HEK293 (cell line): ENCODE measurements around the gene CCSER1.

Source experiments
- YY1 ChIP-seq: fragments of 450-650 bp; formaldehyde crosslinking; IDR thresholded peaks from 2 replicates; pipeline ENCODE4 v1.5.1; 2018; ENCODE audit warnings: missing biosample characterization, missing genetic modification characterization
- ZNF184 ChIP-seq: fragments of 450-650 bp; IDR thresholded peaks from 2 replicates; pipeline ENCODE4 v1.5.1; 2018; ENCODE audit warnings: missing biosample characterization, mild to moderate bottlenecking, missing genetic modification characterization
- ZNF248 ChIP-seq: fragments of 450-650 bp; formaldehyde crosslinking; IDR thresholded peaks from 2 replicates; pipeline ENCODE4 v1.5.1; 2017; ENCODE audit warnings: missing biosample characterization, missing genetic modification characterization
- ZNF302 ChIP-seq: fragments of 450-650 bp; formaldehyde crosslinking; IDR thresholded peaks from 2 replicates; pipeline ENCODE4 v1.5.1; 2016; ENCODE audit warnings: missing biosample characterization, missing genetic modification characterization, low read depth
- ZNF335 ChIP-seq: fragments of 450-650 bp; formaldehyde crosslinking; conservative IDR thresholded peaks from 2 replicates; pipeline ENCODE4 v1.5.1; 2016; ENCODE audit warnings: missing biosample characterization, missing genetic modification characterization
- TF ChIP-seq, protein P1 (sequence below): fragments of 450-650 bp; formaldehyde crosslinking; IDR thresholded peaks from 2 replicates; pipeline ENCODE4 v1.5.1; 2016; ENCODE audit warnings: missing biosample characterization, missing genetic modification characterization

DNA sequence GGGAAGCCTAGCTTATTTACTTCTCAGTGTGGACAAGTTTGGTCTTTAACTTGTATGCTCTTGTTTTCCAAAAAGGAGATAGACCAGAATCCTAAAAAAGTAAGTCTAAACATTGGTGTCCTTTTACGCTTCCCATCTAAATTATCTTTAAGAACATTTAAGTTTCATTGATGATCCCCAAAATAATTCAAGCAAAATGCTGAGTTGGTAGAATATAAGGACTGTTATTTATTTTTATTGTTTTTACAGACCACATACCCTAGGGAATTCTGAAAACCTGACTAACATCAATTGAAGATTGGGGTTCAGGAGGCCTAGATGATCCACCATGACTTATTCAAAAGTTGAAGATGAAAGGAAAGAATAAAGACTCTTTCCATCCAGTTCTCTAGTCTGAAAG is 653.0 kb downstream of the CCSER1 start:
- TF ChIP-seq ZNF248, result no peak
- no peak for TF ChIP-seq ZNF302
- TF ChIP-seq, protein P1, sequence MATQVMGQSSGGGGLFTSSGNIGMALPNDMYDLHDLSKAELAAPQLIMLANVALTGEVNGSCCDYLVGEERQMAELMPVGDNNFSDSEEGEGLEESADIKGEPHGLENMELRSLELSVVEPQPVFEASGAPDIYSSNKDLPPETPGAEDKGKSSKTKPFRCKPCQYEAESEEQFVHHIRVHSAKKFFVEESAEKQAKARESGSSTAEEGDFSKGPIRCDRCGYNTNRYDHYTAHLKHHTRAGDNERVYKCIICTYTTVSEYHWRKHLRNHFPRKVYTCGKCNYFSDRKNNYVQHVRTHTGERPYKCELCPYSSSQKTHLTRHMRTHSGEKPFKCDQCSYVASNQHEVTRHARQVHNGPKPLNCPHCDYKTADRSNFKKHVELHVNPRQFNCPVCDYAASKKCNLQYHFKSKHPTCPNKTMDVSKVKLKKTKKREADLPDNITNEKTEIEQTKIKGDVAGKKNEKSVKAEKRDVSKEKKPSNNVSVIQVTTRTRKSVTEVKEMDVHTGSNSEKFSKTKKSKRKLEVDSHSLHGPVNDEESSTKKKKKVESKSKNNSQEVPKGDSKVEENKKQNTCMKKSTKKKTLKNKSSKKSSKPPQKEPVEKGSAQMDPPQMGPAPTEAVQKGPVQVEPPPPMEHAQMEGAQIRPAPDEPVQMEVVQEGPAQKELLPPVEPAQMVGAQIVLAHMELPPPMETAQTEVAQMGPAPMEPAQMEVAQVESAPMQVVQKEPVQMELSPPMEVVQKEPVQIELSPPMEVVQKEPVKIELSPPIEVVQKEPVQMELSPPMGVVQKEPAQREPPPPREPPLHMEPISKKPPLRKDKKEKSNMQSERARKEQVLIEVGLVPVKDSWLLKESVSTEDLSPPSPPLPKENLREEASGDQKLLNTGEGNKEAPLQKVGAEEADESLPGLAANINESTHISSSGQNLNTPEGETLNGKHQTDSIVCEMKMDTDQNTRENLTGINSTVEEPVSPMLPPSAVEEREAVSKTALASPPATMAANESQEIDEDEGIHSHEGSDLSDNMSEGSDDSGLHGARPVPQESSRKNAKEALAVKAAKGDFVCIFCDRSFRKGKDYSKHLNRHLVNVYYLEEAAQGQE (tag by site-specific recombination), result no peak
- no peak for TF ChIP-seq ZNF335
- no peak for TF ChIP-seq YY1 (tag by site-specific recombination)
- no peak for TF ChIP-seq ZNF184 (tag by site-specific recombination)
